Measurements from ENCODE around the gene PSMA7.

DNA sequence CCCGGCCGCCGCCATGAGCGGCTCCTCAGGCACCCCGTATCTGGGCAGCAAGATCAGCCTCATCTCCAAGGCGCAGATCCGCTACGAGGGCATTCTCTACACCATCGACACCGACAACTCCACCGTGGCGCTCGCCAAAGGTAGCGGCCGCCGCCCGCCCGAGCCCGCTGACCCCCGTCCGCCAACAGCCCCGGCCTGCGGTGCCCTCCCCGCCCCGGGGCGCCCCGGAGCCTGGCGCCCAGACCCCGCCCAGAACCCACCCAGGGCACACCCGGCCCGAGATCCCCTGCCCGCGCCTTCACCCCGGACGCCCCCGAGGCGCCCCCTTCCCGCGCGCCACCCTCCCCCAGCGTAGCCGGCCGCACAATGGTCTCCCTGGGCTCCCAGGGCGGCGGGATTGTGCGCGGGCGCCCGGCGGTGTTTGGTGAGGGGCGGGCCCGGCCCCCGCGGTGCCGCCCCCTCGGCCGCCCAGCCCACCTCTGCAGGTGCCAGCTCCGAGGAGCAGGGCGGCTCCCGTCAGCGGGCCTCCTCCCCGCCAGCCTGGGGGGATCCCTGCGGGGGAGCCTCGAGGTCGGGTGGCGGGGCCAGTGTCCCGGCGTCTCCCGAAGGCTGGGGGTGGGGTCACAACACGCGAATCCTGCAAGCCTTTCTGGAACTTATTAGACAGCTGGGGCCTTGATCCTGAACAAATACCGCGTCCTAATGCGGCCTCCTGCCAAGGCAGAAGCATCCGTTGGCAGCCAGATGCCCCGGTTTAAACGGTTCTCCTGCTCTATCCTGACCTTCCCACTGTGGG lies 20.3 kb downstream of the PSMA7 start:
- TF ChIP-seq, protein P1, sequence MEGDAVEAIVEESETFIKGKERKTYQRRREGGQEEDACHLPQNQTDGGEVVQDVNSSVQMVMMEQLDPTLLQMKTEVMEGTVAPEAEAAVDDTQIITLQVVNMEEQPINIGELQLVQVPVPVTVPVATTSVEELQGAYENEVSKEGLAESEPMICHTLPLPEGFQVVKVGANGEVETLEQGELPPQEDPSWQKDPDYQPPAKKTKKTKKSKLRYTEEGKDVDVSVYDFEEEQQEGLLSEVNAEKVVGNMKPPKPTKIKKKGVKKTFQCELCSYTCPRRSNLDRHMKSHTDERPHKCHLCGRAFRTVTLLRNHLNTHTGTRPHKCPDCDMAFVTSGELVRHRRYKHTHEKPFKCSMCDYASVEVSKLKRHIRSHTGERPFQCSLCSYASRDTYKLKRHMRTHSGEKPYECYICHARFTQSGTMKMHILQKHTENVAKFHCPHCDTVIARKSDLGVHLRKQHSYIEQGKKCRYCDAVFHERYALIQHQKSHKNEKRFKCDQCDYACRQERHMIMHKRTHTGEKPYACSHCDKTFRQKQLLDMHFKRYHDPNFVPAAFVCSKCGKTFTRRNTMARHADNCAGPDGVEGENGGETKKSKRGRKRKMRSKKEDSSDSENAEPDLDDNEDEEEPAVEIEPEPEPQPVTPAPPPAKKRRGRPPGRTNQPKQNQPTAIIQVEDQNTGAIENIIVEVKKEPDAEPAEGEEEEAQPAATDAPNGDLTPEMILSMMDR (IDR thresholded peaks at IDR 0.05), result no peak
- no peak for TF ChIP-seq POLR2A (IDR thresholded peaks at IDR 0.05)
